Measurements from ENCODE around the gene MRPL2. TPM values are rescaled to one million over a fixed set of nuclear protein-coding genes. Genes with fewer than 3 reads are reported as not detected.

The MRPL2 gene
- total and polyA plus RNA-seq, 2 donors (not counting 1 experiment from before 2014, with no cell fraction given): 18.2 to 20.3 TPM

GRCh38 chr6:43033496-43034189, 25.6 kb downstream of the MRPL2 start:
- Histone ChIP-seq H3K9ac (ENCODE audit: insufficient read depth, low read length) (no peak overlapping the region), H3K36me3 (ENCODE audit: control insufficient read depth, insufficient read depth, low read length) (peaks cover 18% of the 10 kb centered on the region), H3K27ac (ENCODE audit: insufficient read depth, low read length) (no peak overlapping the region), H3K4me3 (replicated peaks in 1 of 4; ENCODE audit: control extremely low read depth in 1 of 4, insufficient read depth in 1 of 4, low read depth in 3 of 4, low read length in 4 of 4) (no peak overlapping the region), H3K4me1 (ENCODE audit: control insufficient read depth, extremely low read depth, insufficient read depth, low read length) (no peaks in the 10 kb centered on the region), H3K4me2 (ENCODE audit: extremely low read depth, insufficient read depth, low read length) (no peak overlapping the region), H3K9me3 (ENCODE audit: control insufficient read depth, insufficient read depth, low read depth, low read length) (no peaks in the 10 kb centered on the region), H3K27me3 (ENCODE audit: control insufficient read depth, insufficient read depth, low read length) (no peaks in the 10 kb centered on the region), H3K79me2 (ENCODE audit: control insufficient read depth, insufficient read depth, low read length) (no peaks in the 10 kb centered on the region), H2AFZ (ENCODE audit: low read length) (no peak overlapping the region), H4K20me1 (ENCODE audit: control insufficient read depth, extremely low read depth, insufficient read depth, low read length) (no peaks in the 10 kb centered on the region)
- TF ChIP-seq CTCF (conservative IDR thresholded peaks at IDR 0.05 in 1 of 2, IDR thresholded peaks at IDR 0.05 in 1 of 2; ENCODE audit: low read depth in 1 of 2, low read length in 2 of 2): no peak
- no peak for TF ChIP-seq EZH2 (IDR thresholded peaks at IDR 0.05; ENCODE audit: low read length, missing control alignments)
- DNase-seq (ENCODE audit: low read depth in 2 of 2): no peak

GRCh38 chr6:43032326-43032725, 26.9 kb downstream of the MRPL2 start:
- H2AFZ ChIP-seq (ENCODE audit: low read length): no peak overlapping the region
- no peak for TF ChIP-seq CTCF (conservative IDR thresholded peaks at IDR 0.05 in 1 of 2, IDR thresholded peaks at IDR 0.05 in 1 of 2; ENCODE audit: low read depth in 1 of 2, low read length in 2 of 2)
- no peak for TF ChIP-seq EZH2 (IDR thresholded peaks at IDR 0.05; ENCODE audit: low read length, missing control alignments)
- no peak overlapping the region for H3K27ac ChIP-seq (ENCODE audit: insufficient read depth, low read length)
- H4K20me1 ChIP-seq (ENCODE audit: control insufficient read depth, extremely low read depth, insufficient read depth, low read length): no peaks in the 10 kb centered on the region
- H3K79me2 ChIP-seq (ENCODE audit: control insufficient read depth, insufficient read depth, low read length): no peaks in the 10 kb centered on the region
- DNase-seq (ENCODE audit: low read depth in 2 of 2): no peak
- no peak overlapping the region for H3K4me3 ChIP-seq (replicated peaks in 1 of 4; ENCODE audit: control extremely low read depth in 1 of 4, insufficient read depth in 1 of 4, low read depth in 3 of 4, low read length in 4 of 4)
- no peaks in the 10 kb centered on the region for H3K4me1 ChIP-seq (ENCODE audit: control insufficient read depth, extremely low read depth, insufficient read depth, low read length)
- peaks cover 12% of the 10 kb centered on the region for H3K36me3 ChIP-seq (ENCODE audit: control insufficient read depth, insufficient read depth, low read length)
- H3K9ac ChIP-seq (ENCODE audit: insufficient read depth, low read length): no peak overlapping the region
- no peaks in the 10 kb centered on the region for H3K27me3 ChIP-seq (ENCODE audit: control insufficient read depth, insufficient read depth, low read length)
- no peak overlapping the region for H3K4me2 ChIP-seq (ENCODE audit: extremely low read depth, insufficient read depth, low read length)
- H3K9me3 ChIP-seq (ENCODE audit: control insufficient read depth, insufficient read depth, low read depth, low read length): no peaks in the 10 kb centered on the region

- H2AFZ ChIP-seq (ENCODE audit: low read length): no peak overlapping the region
- peaks cover 10% of the 10 kb centered on the region for H3K79me2 ChIP-seq (ENCODE audit: control insufficient read depth, insufficient read depth, low read length)
- H3K4me2 ChIP-seq (ENCODE audit: extremely low read depth, insufficient read depth, low read length): no peak overlapping the region
- no peak for DNase-seq (ENCODE audit: low read depth in 2 of 2)
- H3K27me3 ChIP-seq (ENCODE audit: control insufficient read depth, insufficient read depth, low read length): no peaks in the 10 kb centered on the region
- H3K4me3 ChIP-seq (replicated peaks in 1 of 4; ENCODE audit: control extremely low read depth in 1 of 4, insufficient read depth in 1 of 4, low read depth in 3 of 4, low read length in 4 of 4): no peak overlapping the region
- H3K4me1 ChIP-seq (ENCODE audit: control insufficient read depth, extremely low read depth, insufficient read depth, low read length): no peaks in the 10 kb centered on the region
- H3K9ac ChIP-seq (ENCODE audit: insufficient read depth, low read length): no peak overlapping the region
- peaks cover 19% of the 10 kb centered on the region for H3K36me3 ChIP-seq (ENCODE audit: control insufficient read depth, insufficient read depth, low read length)
- no peaks in the 10 kb centered on the region for H4K20me1 ChIP-seq (ENCODE audit: control insufficient read depth, extremely low read depth, insufficient read depth, low read length)
- TF ChIP-seq EZH2 (IDR thresholded peaks at IDR 0.05; ENCODE audit: low read length, missing control alignments): no peak
- TF ChIP-seq CTCF (conservative IDR thresholded peaks at IDR 0.05 in 1 of 2, IDR thresholded peaks at IDR 0.05 in 1 of 2; ENCODE audit: low read depth in 1 of 2, low read length in 2 of 2): no peak
- no peaks in the 10 kb centered on the region for H3K9me3 ChIP-seq (ENCODE audit: control insufficient read depth, insufficient read depth, low read depth, low read length)
- H3K27ac ChIP-seq (ENCODE audit: insufficient read depth, low read length): no peak overlapping the region
Measured at GRCh38 chr6:43029120-43029519, 30.1 kb downstream of the MRPL2 start.

Measured in fibroblast of lung (primary cell).